Fibroblast of lung (primary cell): ENCODE results near the gene PPFIA4. TPM values are rescaled to one million over a fixed set of nuclear protein-coding genes. Genes with fewer than 3 reads are reported as not detected.

ENCODE experiments used
- DNase-seq, 2 donors: peaks; one replicate each; pipeline versions ENCODE4 v3.0.0 to v3.0.0-alpha.2; 2010; ENCODE audit warnings: low read depth in 2 of 2
- H2AFZ ChIP-seq: 2 replicates; pipeline ENCODE4 v1.5.1; 2012; ENCODE audit warnings: low read length, control low read depth, inconsistent platforms
- H3K27ac ChIP-seq: 2 replicates; pipeline ENCODE4 v1.5.1; 2011; ENCODE audit warnings: low read length, control low read depth; ENCODE audit not compliant: insufficient read depth
- H3K27me3 ChIP-seq: 2 replicates; pipeline ENCODE4 v1.5.1; 2011; ENCODE audit warnings: mild to moderate bottlenecking, low read length; ENCODE audit not compliant: control insufficient read depth, insufficient read depth
- H3K36me3 ChIP-seq: 2 replicates; pipeline ENCODE4 v1.5.1; 2011; ENCODE audit warnings: low read length; ENCODE audit not compliant: control insufficient read depth, insufficient read depth
- H3K4me1 ChIP-seq: 2 replicates; pipeline ENCODE4 v1.5.1; 2011; ENCODE audit warnings: low read length; ENCODE audit not compliant: control insufficient read depth, insufficient read depth; ENCODE audit errors: extremely low read depth
- H3K4me2 ChIP-seq: 2 replicates; pipeline ENCODE4 v1.5.1; 2011; ENCODE audit warnings: low read length, control low read depth; ENCODE audit not compliant: insufficient read depth; ENCODE audit errors: extremely low read depth
- H3K4me3 ChIP-seq, 4 experiments: fragments of 200-600 bp in 1 of 4; sonication (generic) in 1 of 4; replicated peaks in 1 of 4; 2 replicates each; pipeline ENCODE4 v1.5.1; 2011 to 2016; ENCODE audit warnings: low read length in 4 of 4, low read depth in 3 of 4, mild to moderate bottlenecking in 3 of 4, control low read depth in 2 of 4, inconsistent platforms in 1 of 4, mixed read lengths in 1 of 4; ENCODE audit not compliant: insufficient read depth in 1 of 4; ENCODE audit errors: control extremely low read depth in 1 of 4
- H3K79me2 ChIP-seq: 2 replicates; pipeline ENCODE4 v1.5.1; 2012; ENCODE audit warnings: mild to moderate bottlenecking, low read length, inconsistent platforms; ENCODE audit not compliant: control insufficient read depth, insufficient read depth
- H3K9ac ChIP-seq: 2 replicates; pipeline ENCODE4 v1.5.1; 2011; ENCODE audit warnings: mild to moderate bottlenecking, low read length, control low read depth; ENCODE audit not compliant: insufficient read depth
- H3K9me3 ChIP-seq: 2 replicates; pipeline ENCODE4 v1.5.1; 2012; ENCODE audit warnings: low read depth, low read length; ENCODE audit not compliant: control insufficient read depth, insufficient read depth
- H4K20me1 ChIP-seq: 2 replicates; pipeline ENCODE4 v1.5.1; 2011; ENCODE audit warnings: low read length; ENCODE audit not compliant: control insufficient read depth, insufficient read depth; ENCODE audit errors: extremely low read depth
- EZH2 ChIP-seq: IDR thresholded peaks from 2 replicates; pipeline ENCODE4 v1.5.1; 2012; ENCODE audit warnings: low read length, control low read depth, mild to moderate bottlenecking; ENCODE audit errors: missing control alignments
- polyA plus RNA-seq, 2 donors: library from polyadenylated mRNA; depleted of rRNA in 1 of 2; stranded (reverse) in 1 of 2; unstranded in 1 of 2; fragments of >200 nt; gene quantifications; 2 replicates each; pipeline ENCODE4 v1.2.1, GENCODE V29; 2011 to 2012; ENCODE audit warnings: missing spikeins in 1 of 2
- total RNA-seq: library from RNA; depleted of rRNA; stranded (reverse); fragments of >200 nt; gene quantifications from 2 replicates; pipeline ENCODE4 v1.2.1, GENCODE V29; 2014
- TF ChIP-seq, protein P1 (sequence below), 2 donors: IDR thresholded peaks in 1 of 2; conservative IDR thresholded peaks in 1 of 2; 1 replicate in 1 of 2; 2 replicates in 1 of 2; pipeline ENCODE4 v1.5.1; 2011 to 2012; ENCODE audit warnings: low read length in 2 of 2, control low read depth in 1 of 2, inconsistent platforms in 1 of 2, low read depth in 1 of 2, mild to moderate bottlenecking in 1 of 2

PPFIA4 gene
- total and polyA plus RNA-seq, 2 donors (not counting 1 experiment from before 2014, with no cell fraction given): 3.2 to 4.3 TPM

DNA sequence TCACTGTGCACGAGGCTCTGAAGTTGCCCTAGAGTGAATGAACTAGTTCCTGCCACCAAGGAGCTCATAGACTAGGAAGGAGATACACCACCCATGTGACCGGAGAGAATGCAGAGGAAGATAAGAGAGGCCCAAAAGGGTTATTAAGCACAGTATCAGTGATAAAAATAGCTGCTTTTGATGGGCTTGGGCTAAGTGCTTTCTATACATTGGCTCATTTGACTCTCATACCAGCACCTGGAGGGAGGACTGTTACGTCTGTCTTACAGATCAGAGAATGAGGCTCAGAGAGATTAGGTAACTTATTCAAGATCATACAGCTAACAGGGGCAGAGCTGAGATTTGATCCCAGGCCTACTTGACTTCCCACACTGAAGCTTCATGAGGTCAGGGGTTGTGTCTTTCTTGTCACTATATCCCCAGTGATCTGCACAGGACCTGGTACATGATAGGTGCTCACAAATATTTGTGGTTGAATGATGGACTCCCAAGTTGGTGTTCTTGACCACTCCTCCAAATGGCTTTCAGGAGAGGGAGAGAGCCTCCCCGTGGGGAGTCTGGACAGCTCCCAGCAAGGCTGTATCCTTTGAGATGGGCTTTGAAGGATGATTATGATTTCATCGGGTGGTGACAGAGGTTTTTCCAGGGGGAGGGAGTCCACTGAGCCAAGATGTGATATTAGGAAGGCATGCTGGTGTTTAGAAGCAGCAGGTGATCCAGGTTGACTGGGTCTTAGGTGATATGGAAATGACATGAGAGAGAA is 14.4 kb downstream of the PPFIA4 start:
- no peak for DNase-seq
- no peaks in the 10 kb centered on the region for H3K36me3 ChIP-seq
- H3K27ac ChIP-seq: no peak overlapping the region
- no peaks in the 10 kb centered on the region for H3K27me3 ChIP-seq
- no peaks in the 10 kb centered on the region for H4K20me1 ChIP-seq
- no peak overlapping the region for H3K4me2 ChIP-seq
- H2AFZ ChIP-seq: no peak overlapping the region
- no peaks in the 10 kb centered on the region for H3K79me2 ChIP-seq
- H3K4me1 ChIP-seq: peaks cover 19% of the 10 kb centered on the region
- no peak overlapping the region for H3K9ac ChIP-seq
- H3K9me3 ChIP-seq: no peaks in the 10 kb centered on the region
- no peak overlapping the region for H3K4me3 ChIP-seq
- no peak for TF ChIP-seq EZH2
- TF ChIP-seq, protein P1, sequence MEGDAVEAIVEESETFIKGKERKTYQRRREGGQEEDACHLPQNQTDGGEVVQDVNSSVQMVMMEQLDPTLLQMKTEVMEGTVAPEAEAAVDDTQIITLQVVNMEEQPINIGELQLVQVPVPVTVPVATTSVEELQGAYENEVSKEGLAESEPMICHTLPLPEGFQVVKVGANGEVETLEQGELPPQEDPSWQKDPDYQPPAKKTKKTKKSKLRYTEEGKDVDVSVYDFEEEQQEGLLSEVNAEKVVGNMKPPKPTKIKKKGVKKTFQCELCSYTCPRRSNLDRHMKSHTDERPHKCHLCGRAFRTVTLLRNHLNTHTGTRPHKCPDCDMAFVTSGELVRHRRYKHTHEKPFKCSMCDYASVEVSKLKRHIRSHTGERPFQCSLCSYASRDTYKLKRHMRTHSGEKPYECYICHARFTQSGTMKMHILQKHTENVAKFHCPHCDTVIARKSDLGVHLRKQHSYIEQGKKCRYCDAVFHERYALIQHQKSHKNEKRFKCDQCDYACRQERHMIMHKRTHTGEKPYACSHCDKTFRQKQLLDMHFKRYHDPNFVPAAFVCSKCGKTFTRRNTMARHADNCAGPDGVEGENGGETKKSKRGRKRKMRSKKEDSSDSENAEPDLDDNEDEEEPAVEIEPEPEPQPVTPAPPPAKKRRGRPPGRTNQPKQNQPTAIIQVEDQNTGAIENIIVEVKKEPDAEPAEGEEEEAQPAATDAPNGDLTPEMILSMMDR (conservative IDR thresholded peaks at IDR 0.05 in 1 of 2, IDR thresholded peaks at IDR 0.05 in 1 of 2; ENCODE audit: low read depth in 1 of 2, low read length in 2 of 2): no peak

DNA sequence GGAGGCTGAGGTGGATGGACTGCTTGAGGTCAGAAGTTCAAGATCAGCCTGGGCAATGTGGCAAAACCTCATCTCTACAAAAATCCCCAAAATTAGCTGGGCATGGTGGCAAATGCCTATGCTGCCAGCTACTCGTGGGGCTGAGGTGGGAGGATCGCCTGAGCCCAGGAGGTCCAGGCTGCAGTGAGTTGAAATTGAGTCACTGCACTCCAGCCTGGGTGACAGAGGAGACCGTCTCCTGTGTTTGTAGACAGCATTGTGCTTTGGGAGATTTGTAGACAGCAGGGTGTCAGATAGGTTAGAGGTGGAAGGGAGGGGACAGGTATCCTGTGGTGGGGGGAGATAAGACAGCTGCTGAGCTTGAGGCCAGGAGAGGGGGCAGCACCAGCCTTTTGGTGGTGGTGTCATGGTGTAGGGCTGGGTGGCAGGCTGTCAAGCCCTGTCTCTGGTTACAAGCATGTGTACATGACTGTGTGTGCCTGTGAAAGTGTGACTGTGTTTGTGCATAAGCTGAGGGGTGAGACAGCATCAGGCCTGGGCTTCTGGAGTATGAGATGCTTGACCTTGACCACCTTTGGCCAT is 15.2 kb downstream of the PPFIA4 start:
- no peak overlapping the region for H3K9ac ChIP-seq
- no peaks in the 10 kb centered on the region for H3K9me3 ChIP-seq
- H3K4me1 ChIP-seq: peaks cover 20% of the 10 kb centered on the region
- no peaks in the 10 kb centered on the region for H3K36me3 ChIP-seq
- no peak overlapping the region for H3K27ac ChIP-seq
- no peak for DNase-seq
- no peak overlapping the region for H2AFZ ChIP-seq
- no peaks in the 10 kb centered on the region for H3K79me2 ChIP-seq
- H3K27me3 ChIP-seq: no peaks in the 10 kb centered on the region
- H4K20me1 ChIP-seq: no peaks in the 10 kb centered on the region
- no peak overlapping the region for H3K4me3 ChIP-seq
- no peak for TF ChIP-seq EZH2
- TF ChIP-seq, protein P1 (conservative IDR thresholded peaks at IDR 0.05 in 1 of 2, IDR thresholded peaks at IDR 0.05 in 1 of 2; ENCODE audit: low read depth in 1 of 2, low read length in 2 of 2): no peak
- H3K4me2 ChIP-seq: no peak overlapping the region

- Histone ChIP-seq H3K79me2 (no peaks in the 10 kb centered on the region), H4K20me1 (no peaks in the 10 kb centered on the region), H3K4me2 (no peak overlapping the region), H3K27me3 (no peaks in the 10 kb centered on the region), H3K9me3 (no peaks in the 10 kb centered on the region), H3K9ac (no peak overlapping the region), H2AFZ (no peak overlapping the region), H3K4me1 (peaks cover 17% of the 10 kb centered on the region), H3K27ac (no peak overlapping the region), H3K4me3 (no peak overlapping the region), H3K36me3 (no peaks in the 10 kb centered on the region)
- DNase-seq: no peak
- TF ChIP-seq, protein P1 (conservative IDR thresholded peaks at IDR 0.05 in 1 of 2, IDR thresholded peaks at IDR 0.05 in 1 of 2; ENCODE audit: low read depth in 1 of 2, low read length in 2 of 2): no peak
- TF ChIP-seq EZH2: no peak
Measured at GRCh38 chr1:203043830-203044545, 17.7 kb downstream of the PPFIA4 start.
